GM19240 (cell line): ENCODE data around the gene LACC1.

Source experiments
- DNase-seq: peaks from one replicate; pipeline ENCODE4 v3.0.0; 2011; ENCODE audit warnings: low spot score; ENCODE audit not compliant: insufficient read length

Gene LACC1

DNA sequence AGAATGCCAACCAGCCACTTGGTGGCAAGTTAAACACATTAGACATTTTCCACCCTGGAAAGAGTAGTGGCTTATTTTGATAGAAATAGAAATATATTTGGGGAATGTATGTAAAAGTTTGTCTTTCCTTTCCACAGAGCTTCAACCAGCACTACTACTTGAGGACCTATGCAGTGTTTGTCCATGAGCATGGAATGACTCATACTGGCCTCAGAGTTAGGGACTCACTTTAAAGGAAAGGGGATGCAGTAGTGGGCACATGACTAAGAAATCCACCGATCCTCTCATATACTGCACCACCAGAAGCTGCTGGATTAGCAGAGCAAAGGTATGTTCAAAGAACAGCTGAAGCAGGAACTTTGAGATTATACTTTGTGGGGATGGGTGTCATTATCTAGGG lies 62.6 kb downstream of the LACC1 start:
- no peak for DNase-seq
